ENCODE results near the gene FCHO2.

The FCHO2 gene

GRCh38 chr5:73031839-73032238 lies 76.0 kb downstream of the FCHO2 start:
- TF ChIP-seq CTCF (conservative IDR thresholded peaks at IDR 0.05; ENCODE audit: low read length): no peak
- no peak overlapping the region for H3K4me3 ChIP-seq (ENCODE audit: low read length)
- DNase-seq (ENCODE audit: low read depth): peak; percentile 89

GRCh38 chr5:73032635-73033034 lies 76.8 kb downstream of the FCHO2 start:
- DNase-seq (ENCODE audit: low read depth): no peak
- no peak overlapping the region for H3K4me3 ChIP-seq (ENCODE audit: low read length)
- no peak for TF ChIP-seq CTCF (conservative IDR thresholded peaks at IDR 0.05; ENCODE audit: low read length)

GRCh38 chr5:73037545-73037944 lies 81.7 kb downstream of the FCHO2 start:
- no peak overlapping the region for H3K4me3 ChIP-seq (ENCODE audit: low read length)
- no peak for TF ChIP-seq CTCF (conservative IDR thresholded peaks at IDR 0.05; ENCODE audit: low read length)
- no peak for DNase-seq (ENCODE audit: low read depth)

GRCh38 chr5:73039082-73039481 lies 83.2 kb downstream of the FCHO2 start:
- no peak for DNase-seq (ENCODE audit: low read depth)
- no peak for TF ChIP-seq CTCF (conservative IDR thresholded peaks at IDR 0.05; ENCODE audit: low read length)
- H3K4me3 ChIP-seq (ENCODE audit: low read length): no peak overlapping the region

GRCh38 chr5:73042993-73043392 lies 87.2 kb downstream of the FCHO2 start:
- no peak for DNase-seq (ENCODE audit: low read depth)
- no peak overlapping the region for H3K4me3 ChIP-seq (ENCODE audit: low read length)
- TF ChIP-seq CTCF (conservative IDR thresholded peaks at IDR 0.05; ENCODE audit: low read length): no peak

- no peak for TF ChIP-seq CTCF (conservative IDR thresholded peaks at IDR 0.05; ENCODE audit: low read length)
- DNase-seq (ENCODE audit: low read depth): no peak
- H3K4me3 ChIP-seq (ENCODE audit: low read length): no peak overlapping the region
Observed at GRCh38 chr5:73044546-73044945, 88.7 kb downstream of the FCHO2 start.

- no peak for DNase-seq (ENCODE audit: low read depth)
- no peak overlapping the region for H3K4me3 ChIP-seq (ENCODE audit: low read length)
- TF ChIP-seq CTCF (conservative IDR thresholded peaks at IDR 0.05; ENCODE audit: low read length): no peak
Observed at GRCh38 chr5:73045623-73046022, 89.8 kb downstream of the FCHO2 start.

Measured in AG10803 (cell line).